Ishikawa (cell line): ENCODE results near the gene DPT.

ENCODE experiments used
- CEBPB ChIP-seq: IDR thresholded peaks from 2 replicates; pipeline ENCODE4 v1.6.1; 2012
- CREB1 ChIP-seq: IDR thresholded peaks from 2 replicates; pipeline ENCODE4 v1.6.1; 2012; ENCODE audit warnings: low read depth
- EGR1 ChIP-seq: IDR thresholded peaks from 2 replicates; pipeline ENCODE4 v1.6.1; 2012
- EP300 ChIP-seq: IDR thresholded peaks from 2 replicates; pipeline ENCODE4 v1.6.1; 2012; ENCODE audit warnings: borderline replicate concordance
- FOXM1 ChIP-seq: IDR thresholded peaks from 2 replicates; pipeline ENCODE4 v1.6.1; 2012; ENCODE audit warnings: low read depth, borderline replicate concordance
- NFIC ChIP-seq: IDR thresholded peaks from 2 replicates; pipeline ENCODE4 v1.6.1; 2012
- RAD21 ChIP-seq: IDR thresholded peaks from 2 replicates; pipeline ENCODE4 v1.6.1; 2012; ENCODE audit warnings: low read depth
- TAF1 ChIP-seq: IDR thresholded peaks from 2 replicates; pipeline ENCODE4 v1.6.1; 2012; ENCODE audit warnings: low read depth, mild to moderate bottlenecking
- TCF12 ChIP-seq: IDR thresholded peaks from 2 replicates; pipeline ENCODE4 v1.6.1; 2012; ENCODE audit warnings: low read depth
- TEAD4 ChIP-seq: IDR thresholded peaks from 2 replicates; pipeline ENCODE4 v1.6.1; 2012
- YY1 ChIP-seq: IDR thresholded peaks from 2 replicates; pipeline ENCODE4 v1.6.1; 2012; ENCODE audit warnings: low read depth
- ZBTB7A ChIP-seq: IDR thresholded peaks from 2 replicates; pipeline ENCODE4 v1.6.1; 2012; ENCODE audit warnings: low read depth
- TF ChIP-seq, protein P1 (sequence below): IDR thresholded peaks from 2 replicates; pipeline ENCODE4 v1.6.1; 2012; ENCODE audit warnings: low read depth, mild to moderate bottlenecking
- TF ChIP-seq, protein P2 (sequence below): IDR thresholded peaks from 2 replicates; pipeline ENCODE4 v1.6.1; 2012
- TF ChIP-seq, protein P3 (sequence below): IDR thresholded peaks from 2 replicates; pipeline ENCODE4 v1.6.1; 2012

Gene DPT

DNA sequence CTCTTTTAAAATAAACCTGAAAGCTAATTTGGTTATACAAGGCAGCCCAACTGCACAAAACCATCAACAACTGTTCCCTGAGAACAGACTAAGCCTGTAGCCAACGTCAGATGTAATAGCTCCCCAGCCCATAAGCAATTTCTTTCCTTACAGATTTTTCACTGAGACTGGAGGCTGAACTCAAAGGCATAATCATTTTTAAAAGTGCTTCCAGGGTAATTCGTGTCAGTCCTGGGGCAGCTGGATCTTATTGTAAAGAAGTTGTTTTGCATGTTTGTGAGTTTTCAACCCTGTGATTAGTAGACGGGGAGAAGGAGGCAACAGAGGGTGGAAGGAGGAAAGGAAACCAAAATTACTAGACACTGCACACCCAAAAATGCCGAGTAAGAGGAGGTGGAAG is 3.2 kb downstream of the DPT start:
- TF ChIP-seq TAF1, result no peak
- no peak for TF ChIP-seq CEBPB
- no peak for TF ChIP-seq ZBTB7A
- TF ChIP-seq CREB1, result no peak
- TF ChIP-seq TEAD4, result no peak

DNA sequence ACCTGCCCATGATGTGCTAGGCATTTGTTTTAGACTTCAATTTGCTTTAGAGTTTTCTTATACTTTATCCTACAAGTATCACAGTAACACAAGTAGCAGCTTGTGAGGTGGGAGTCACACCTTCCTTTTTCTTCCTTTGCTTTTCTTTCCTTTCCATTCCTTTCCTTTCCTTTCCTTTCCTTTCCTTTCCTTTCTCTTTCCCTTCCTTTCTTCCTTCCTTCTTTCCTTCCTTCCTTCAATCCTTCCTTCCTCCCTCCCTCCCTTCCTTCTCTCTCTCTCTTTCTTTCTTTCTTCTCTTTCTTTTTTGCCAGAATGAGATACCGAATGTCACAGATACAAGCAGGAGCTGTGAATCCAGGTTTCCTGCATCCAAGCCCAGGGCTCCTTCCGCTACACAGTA is 3.9 kb downstream of the DPT start:
- TF ChIP-seq CREB1 (no peak), ZBTB7A (no peak), NFIC (no peak), YY1 (no peak), TAF1 (no peak), RAD21 (no peak), EGR1 (no peak), TCF12 (no peak), EP300 (no peak), CEBPB (no peak), FOXM1 (no peak)
- TF ChIP-seq, protein P1, sequence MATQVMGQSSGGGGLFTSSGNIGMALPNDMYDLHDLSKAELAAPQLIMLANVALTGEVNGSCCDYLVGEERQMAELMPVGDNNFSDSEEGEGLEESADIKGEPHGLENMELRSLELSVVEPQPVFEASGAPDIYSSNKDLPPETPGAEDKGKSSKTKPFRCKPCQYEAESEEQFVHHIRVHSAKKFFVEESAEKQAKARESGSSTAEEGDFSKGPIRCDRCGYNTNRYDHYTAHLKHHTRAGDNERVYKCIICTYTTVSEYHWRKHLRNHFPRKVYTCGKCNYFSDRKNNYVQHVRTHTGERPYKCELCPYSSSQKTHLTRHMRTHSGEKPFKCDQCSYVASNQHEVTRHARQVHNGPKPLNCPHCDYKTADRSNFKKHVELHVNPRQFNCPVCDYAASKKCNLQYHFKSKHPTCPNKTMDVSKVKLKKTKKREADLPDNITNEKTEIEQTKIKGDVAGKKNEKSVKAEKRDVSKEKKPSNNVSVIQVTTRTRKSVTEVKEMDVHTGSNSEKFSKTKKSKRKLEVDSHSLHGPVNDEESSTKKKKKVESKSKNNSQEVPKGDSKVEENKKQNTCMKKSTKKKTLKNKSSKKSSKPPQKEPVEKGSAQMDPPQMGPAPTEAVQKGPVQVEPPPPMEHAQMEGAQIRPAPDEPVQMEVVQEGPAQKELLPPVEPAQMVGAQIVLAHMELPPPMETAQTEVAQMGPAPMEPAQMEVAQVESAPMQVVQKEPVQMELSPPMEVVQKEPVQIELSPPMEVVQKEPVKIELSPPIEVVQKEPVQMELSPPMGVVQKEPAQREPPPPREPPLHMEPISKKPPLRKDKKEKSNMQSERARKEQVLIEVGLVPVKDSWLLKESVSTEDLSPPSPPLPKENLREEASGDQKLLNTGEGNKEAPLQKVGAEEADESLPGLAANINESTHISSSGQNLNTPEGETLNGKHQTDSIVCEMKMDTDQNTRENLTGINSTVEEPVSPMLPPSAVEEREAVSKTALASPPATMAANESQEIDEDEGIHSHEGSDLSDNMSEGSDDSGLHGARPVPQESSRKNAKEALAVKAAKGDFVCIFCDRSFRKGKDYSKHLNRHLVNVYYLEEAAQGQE, result no peak
- TF ChIP-seq, protein P2, sequence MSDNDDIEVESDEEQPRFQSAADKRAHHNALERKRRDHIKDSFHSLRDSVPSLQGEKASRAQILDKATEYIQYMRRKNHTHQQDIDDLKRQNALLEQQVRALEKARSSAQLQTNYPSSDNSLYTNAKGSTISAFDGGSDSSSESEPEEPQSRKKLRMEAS, result no peak
- TF ChIP-seq, protein P3, sequence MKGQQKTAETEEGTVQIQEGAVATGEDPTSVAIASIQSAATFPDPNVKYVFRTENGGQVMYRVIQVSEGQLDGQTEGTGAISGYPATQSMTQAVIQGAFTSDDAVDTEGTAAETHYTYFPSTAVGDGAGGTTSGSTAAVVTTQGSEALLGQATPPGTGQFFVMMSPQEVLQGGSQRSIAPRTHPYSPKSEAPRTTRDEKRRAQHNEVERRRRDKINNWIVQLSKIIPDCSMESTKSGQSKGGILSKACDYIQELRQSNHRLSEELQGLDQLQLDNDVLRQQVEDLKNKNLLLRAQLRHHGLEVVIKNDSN, result no peak

DNA sequence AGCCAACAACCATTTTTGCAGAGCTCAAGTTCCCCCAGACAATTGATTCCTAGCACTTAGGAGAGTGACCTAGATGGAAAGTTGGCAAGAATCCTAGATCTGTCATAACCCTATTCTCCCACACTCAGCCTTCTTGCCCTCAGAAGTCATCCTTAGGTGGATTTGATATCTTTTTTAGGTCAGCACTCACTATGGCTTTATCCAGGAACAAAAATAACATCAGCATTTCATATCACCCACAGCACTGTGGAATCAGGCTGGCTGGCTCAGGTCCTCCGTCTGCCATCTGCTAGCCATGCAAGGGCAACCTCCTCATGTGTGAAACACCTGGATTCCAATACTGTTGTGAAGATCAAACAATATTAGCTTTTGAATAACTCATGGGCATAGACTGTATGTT is 6.0 kb downstream of the DPT start:
- TF ChIP-seq TEAD4, result no peak
- TF ChIP-seq, protein P2, result no peak
- TF ChIP-seq, protein P1, result no peak
- no peak for TF ChIP-seq TAF1

DNA sequence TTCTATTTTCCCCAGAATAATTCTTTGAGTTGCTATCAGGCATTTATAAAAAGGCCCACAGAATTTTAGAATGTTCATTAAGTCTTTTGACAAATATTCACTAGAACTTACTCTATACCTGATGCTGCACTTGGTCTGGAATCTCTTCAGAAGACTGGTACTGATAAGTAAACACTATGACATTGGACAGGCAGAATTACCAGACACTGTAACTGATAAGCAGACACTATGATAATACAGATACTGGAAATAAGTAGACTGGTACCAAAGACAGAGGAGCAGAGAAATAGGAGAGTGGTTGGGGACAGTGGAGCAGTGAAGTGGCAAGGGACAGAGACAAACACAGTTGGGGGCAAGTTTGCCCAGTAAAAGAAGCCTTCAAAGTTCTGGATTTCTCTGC is 8.2 kb downstream of the DPT start:
- TF ChIP-seq ZBTB7A (no peak), EGR1 (no peak), TAF1 (no peak), TEAD4 (no peak), NFIC (no peak), TCF12 (no peak), CREB1 (no peak), RAD21 (no peak), FOXM1 (no peak), YY1 (no peak)
- TF ChIP-seq, protein P1, result no peak
- TF ChIP-seq, protein P3, result no peak

DNA sequence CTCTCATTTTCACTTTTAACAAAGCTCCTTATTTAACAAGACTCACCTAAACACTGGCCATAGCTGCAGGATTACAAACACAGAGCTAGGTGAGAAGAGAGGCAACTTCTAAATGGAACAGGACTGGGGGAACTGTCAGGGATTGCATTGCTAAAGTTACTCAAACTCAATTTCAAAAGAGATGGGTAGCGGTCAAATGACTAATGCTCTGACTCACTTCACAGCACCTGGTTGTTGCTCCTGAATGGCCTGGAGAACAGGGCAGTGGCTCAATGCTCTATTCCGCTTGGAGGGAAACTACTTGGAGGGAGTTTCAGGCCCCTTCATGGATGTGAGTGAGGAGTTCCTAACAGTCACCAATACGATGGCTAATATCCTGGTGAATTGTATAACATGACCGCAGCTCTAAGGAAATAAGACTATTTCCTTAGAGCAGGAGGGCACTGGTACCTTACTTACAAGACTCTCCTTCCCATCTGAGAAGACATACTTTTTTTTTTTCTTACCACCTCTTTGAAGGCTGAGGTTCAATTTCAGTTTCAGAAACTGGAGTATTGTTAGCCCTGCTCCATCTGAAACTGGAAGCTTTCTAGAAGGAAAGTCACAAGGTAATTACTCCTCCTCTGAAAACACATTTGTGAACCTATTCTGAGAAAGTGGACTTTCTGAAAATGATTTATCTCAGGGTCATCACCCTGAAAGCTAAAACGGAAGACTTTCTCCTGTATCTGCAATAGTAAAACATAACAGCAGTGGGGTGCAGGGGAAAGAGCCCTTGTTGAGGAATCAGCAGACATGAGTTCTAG is 9.5 kb downstream of the DPT start:
- TF ChIP-seq EGR1 (no peak), YY1 (no peak), TAF1 (no peak), CREB1 (no peak), RAD21 (no peak), TEAD4 (no peak), TCF12 (no peak), CEBPB (no peak), EP300 (no peak), NFIC (no peak), ZBTB7A (no peak)
- TF ChIP-seq, protein P3, result no peak
- TF ChIP-seq, protein P2, result no peak
- TF ChIP-seq, protein P1, result no peak
